22Rv1 (cell line): ENCODE measurements around the gene ARPC4.
"Not testable (repeated sequence)": the region's sequence is repeated elsewhere in the genome, so short reads cannot be mapped to it uniquely, and the experiment has no call there.

ENCODE experiments used
- CTCF ChIP-seq: fragments of 450-650 bp; IDR thresholded peaks from 2 replicates; pipeline ENCODE4 v1.5.1; 2017; ENCODE audit warnings: mild to moderate bottlenecking
- ZFX ChIP-seq: fragments of 450-650 bp; IDR thresholded peaks from 2 replicates; pipeline ENCODE4 v1.6.1; 2017; ENCODE audit warnings: antibody characterized with exemption, borderline replicate concordance

DNA sequence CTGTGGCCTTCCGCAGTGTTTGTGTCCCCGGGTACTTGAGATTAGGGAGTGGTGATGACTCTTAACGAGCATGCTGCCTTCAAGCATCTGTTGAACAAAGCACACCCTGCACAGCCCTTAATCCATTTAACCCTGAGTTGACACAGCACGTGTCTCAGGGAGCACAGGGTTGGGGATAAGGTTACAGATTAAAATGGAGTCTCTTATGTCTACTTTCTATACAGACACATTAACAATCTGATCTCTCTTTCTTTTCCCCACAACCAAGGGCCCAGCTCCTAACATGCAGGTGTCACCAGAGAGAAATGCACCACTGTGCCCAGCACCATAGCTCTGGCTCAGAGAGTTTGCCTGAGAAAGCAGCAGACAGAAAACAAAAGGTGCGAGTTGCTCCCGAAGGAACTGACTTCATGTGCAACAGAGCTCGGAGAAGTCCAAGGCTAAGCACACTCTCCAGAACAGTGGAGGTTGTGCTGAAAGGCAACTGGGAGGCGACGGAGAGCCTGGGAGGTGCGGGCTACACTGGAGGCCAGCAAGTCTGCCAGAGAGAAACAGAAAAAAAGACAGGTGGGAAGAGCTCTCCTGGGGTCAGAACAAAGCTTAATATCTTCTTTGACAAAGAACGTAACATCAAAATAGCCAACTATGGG, 61.5 kb downstream of the ARPC4 start:
- TF ChIP-seq CTCF, ZFX: not testable (repeated sequence)
